H9 (cell line): Measurements from ENCODE around the gene VILL. TPM values are rescaled to one million over a fixed set of nuclear protein-coding genes. Genes with fewer than 3 reads are reported as not detected.

Experiments
- DNase-seq: peaks from one replicate; pipeline ENCODE4 v3.0.0-alpha.2; 2017
- H2AFZ ChIP-seq: one replicate; pipeline ENCODE4 v1.6.1; 2013; ENCODE audit warnings: mild to moderate bottlenecking, low read length, control low read depth, moderate library complexity
- H2AK5ac ChIP-seq: 2 replicates; pipeline ENCODE4 v1.6.1; 2013; ENCODE audit warnings: low read length, control low read depth, mixed read lengths; ENCODE audit not compliant: insufficient read length
- H2BK120ac ChIP-seq: one replicate; pipeline ENCODE4 v1.6.1; 2013; ENCODE audit warnings: low read depth, mild to moderate bottlenecking, low read length, control low read depth, inconsistent platforms; ENCODE audit not compliant: poor library complexity, severe bottlenecking
- H2BK12ac ChIP-seq: 2 replicates; pipeline ENCODE4 v1.6.1; 2013; ENCODE audit warnings: low read length, control low read depth, mixed read lengths, low read depth; ENCODE audit not compliant: insufficient read length
- H2BK15ac ChIP-seq: 2 replicates; pipeline ENCODE4 v1.6.1; 2013; ENCODE audit warnings: low read depth, low read length, control low read depth
- H2BK20ac ChIP-seq: one replicate; pipeline ENCODE4 v1.6.1; 2013; ENCODE audit warnings: low read depth, mild to moderate bottlenecking, low read length, control low read depth, inconsistent platforms; ENCODE audit not compliant: poor library complexity, severe bottlenecking
- H2BK5ac ChIP-seq: 2 replicates; pipeline ENCODE4 v1.6.1; 2013; ENCODE audit warnings: low read length, control low read depth, mixed read lengths; ENCODE audit not compliant: insufficient read length
- H3K14ac ChIP-seq: 2 replicates; pipeline ENCODE4 v1.6.1; 2013; ENCODE audit warnings: low read length, control low read depth; ENCODE audit not compliant: insufficient read depth
- H3K18ac ChIP-seq: 2 replicates; pipeline ENCODE4 v1.6.1; 2013; ENCODE audit warnings: low read depth, mild to moderate bottlenecking, mixed read lengths, low read length, control low read depth; ENCODE audit not compliant: insufficient read length
- H3K23ac ChIP-seq: 2 replicates; pipeline ENCODE4 v1.6.1; 2013; ENCODE audit warnings: low read length, control low read depth, mixed read lengths, low read depth; ENCODE audit not compliant: insufficient read length
- H3K23me2 ChIP-seq: 2 replicates; pipeline ENCODE4 v1.6.1; 2013; ENCODE audit warnings: low read depth, mild to moderate bottlenecking, mixed read lengths, low read length, control low read depth; ENCODE audit not compliant: insufficient read length, poor library complexity, severe bottlenecking
- H3K27ac ChIP-seq: 2 replicates; pipeline ENCODE4 v1.5.1; 2013; ENCODE audit warnings: low read length, control low read depth, mixed read lengths, low read depth; ENCODE audit not compliant: insufficient read length
- H3K27me3 ChIP-seq: 2 replicates; pipeline ENCODE4 v1.6.1; 2013; ENCODE audit warnings: low read length, control low read depth, inconsistent platforms; ENCODE audit not compliant: insufficient read depth
- H3K4ac ChIP-seq: 2 replicates; pipeline ENCODE4 v1.6.1; 2013; ENCODE audit warnings: low read depth, mild to moderate bottlenecking, control low read depth, inconsistent platforms, low read length, moderate library complexity
- H3K4me1 ChIP-seq: 2 replicates; pipeline ENCODE4 v1.6.1; 2013; ENCODE audit warnings: low read length, control low read depth, inconsistent platforms; ENCODE audit not compliant: insufficient read depth
- H3K4me2 ChIP-seq: 2 replicates; pipeline ENCODE4 v1.6.1; 2013; ENCODE audit warnings: low read length, control low read depth, mixed read lengths; ENCODE audit not compliant: insufficient read length, insufficient read depth
- H3K56ac ChIP-seq: 2 replicates; pipeline ENCODE4 v1.6.1; 2013; ENCODE audit warnings: low read depth, mild to moderate bottlenecking, mixed read lengths, low read length, control low read depth; ENCODE audit not compliant: insufficient read length
- H3K79me1 ChIP-seq: 2 replicates; pipeline ENCODE4 v1.6.1; 2013; ENCODE audit warnings: low read depth, mild to moderate bottlenecking, moderate library complexity, low read length, control low read depth, inconsistent platforms; ENCODE audit not compliant: insufficient read depth, poor library complexity, severe bottlenecking
- H3K79me2 ChIP-seq: 2 replicates; pipeline ENCODE4 v1.6.1; 2013; ENCODE audit warnings: low read length, control low read depth, inconsistent platforms; ENCODE audit not compliant: insufficient read depth
- H3K9ac ChIP-seq: 2 replicates; pipeline ENCODE4 v1.6.1; 2013; ENCODE audit warnings: low read length, control low read depth, mixed read lengths; ENCODE audit not compliant: insufficient read length; ENCODE audit errors: extremely low read depth
- H3K9me3 ChIP-seq: one replicate; pipeline ENCODE4 v1.6.1; 2013; ENCODE audit warnings: low read depth, low read length, inconsistent platforms; ENCODE audit not compliant: control insufficient read depth
- H3T11ph ChIP-seq: one replicate; pipeline ENCODE4 v1.6.1; 2013; ENCODE audit warnings: mild to moderate bottlenecking, low read length, control low read depth, inconsistent platforms
- H4K20me1 ChIP-seq: one replicate; pipeline ENCODE4 v1.6.1; 2013; ENCODE audit not compliant: control insufficient read depth, insufficient read length, insufficient read depth
- H4K5ac ChIP-seq: 2 replicates; pipeline ENCODE4 v1.6.1; 2013; ENCODE audit warnings: low read depth, mild to moderate bottlenecking, mixed read lengths, low read length, control low read depth; ENCODE audit not compliant: insufficient read length
- H4K8ac ChIP-seq: replicated peaks from 2 replicates; pipeline ENCODE4 v1.6.1; 2013; ENCODE audit warnings: low read length, control low read depth, mixed read lengths, low read depth; ENCODE audit not compliant: insufficient read length
- H4K91ac ChIP-seq: 2 replicates; pipeline ENCODE4 v1.6.1; 2013; ENCODE audit warnings: low read depth, mild to moderate bottlenecking, moderate library complexity, mixed read lengths, low read length, control low read depth; ENCODE audit not compliant: insufficient read length
- H3K27ac Mint-ChIP-seq, 3 experiments: 2 replicates in 2 of 3; 3 replicates in 1 of 3; pipeline ENCODE4 v1.8.0; 2020 to 2021; ENCODE audit warnings: mixed read lengths in 3 of 3, mild to moderate bottlenecking in 1 of 3, moderate library complexity in 1 of 3
- H3K27me3 Mint-ChIP-seq: 2 replicates; pipeline ENCODE4 v1.8.0; 2021; ENCODE audit warnings: low read depth, mild to moderate bottlenecking, moderate library complexity, mixed read lengths
- H3K36me3 Mint-ChIP-seq, 3 experiments: 2 replicates in 2 of 3; 3 replicates in 1 of 3; pipeline ENCODE4 v1.8.0; 2020 to 2021; ENCODE audit warnings: low read depth in 3 of 3, mixed read lengths in 3 of 3; ENCODE audit not compliant: insufficient read depth in 1 of 3
- H3K4me1 Mint-ChIP-seq, 2 experiments: 2 replicates each; pipeline ENCODE4 v1.8.0; 2020; ENCODE audit warnings: mixed read lengths in 2 of 2
- H3K4me3 Mint-ChIP-seq, 2 experiments: 2 replicates in 1 of 2; 3 replicates in 1 of 2; pipeline ENCODE4 v1.8.0; 2020 to 2021; ENCODE audit warnings: mild to moderate bottlenecking in 2 of 2, mixed read lengths in 2 of 2, moderate library complexity in 1 of 2
- H3K9me3 Mint-ChIP-seq, 2 experiments: 2 replicates in 1 of 2; 3 replicates in 1 of 2; pipeline ENCODE4 v1.8.0; 2020; ENCODE audit warnings: mild to moderate bottlenecking in 2 of 2, mixed read lengths in 2 of 2, moderate library complexity in 1 of 2
- CTCF ChIP-seq: fragments of 200-600 bp; sonication (generic); conservative IDR thresholded peaks from 3 replicates; pipeline ENCODE4 v1.8.0; 2021; ENCODE audit warnings: antibody characterized with exemption, mild to moderate bottlenecking
- WGBS: extraction: QIAGEN DNeasy Blood & Tissue Kit; methylation state at CpG from one replicate; pipeline ENCODE4 v1.1.7; 2013; ENCODE audit warnings: missing lambda C conversion rate, low lambda C conversion rate, mixed read lengths; ENCODE audit not compliant: insufficient read length; ENCODE audit errors: extremely low coverage; 5-methylcytosine and 5-hydroxymethylcytosine counted together
- total RNA-seq: library from RNA; stranded (reverse); gene quantifications from 2 replicates; pipeline ENCODE4 v1.2.1, GENCODE V29; 2021

Gene VILL
- total RNA-seq, 1 experiment from 2014 or later = 3.2 TPM

- H3K27me3 ChIP-seq = no peaks in the 10 kb centered on the region
Measured at GRCh38 chr3:38004415-38005075, 14.0 kb downstream of the VILL start.

More at GRCh38 chr3:38004415-38005075, 14.0 kb downstream of the VILL start:
- Histone ChIP-seq H3K4me1 (no peaks in the 10 kb centered on the region), H2BK5ac (no peak overlapping the region), H4K5ac (no peak overlapping the region), H4K91ac (no peak overlapping the region), H2AFZ (no peak overlapping the region), H3K18ac (no peak overlapping the region), H4K20me1 (no peaks in the 10 kb centered on the region), H2BK20ac (no peak overlapping the region), H3K4me2 (no peak overlapping the region), H3K9ac (no peak overlapping the region), H3K79me2 (no peaks in the 10 kb centered on the region), H3K14ac (no peak overlapping the region), H3T11ph (no peak overlapping the region), H3K9me3 (no peaks in the 10 kb centered on the region), H3K23me2 (no peaks in the 10 kb centered on the region), H3K79me1 (no peaks in the 10 kb centered on the region), H4K8ac (no peak overlapping the region), H2BK15ac (no peak overlapping the region), H2BK12ac (no peak overlapping the region), H3K56ac (no peak overlapping the region), H3K23ac (no peak overlapping the region), H2AK5ac (no peak overlapping the region), H2BK120ac (no peak overlapping the region), H3K27ac (no peak overlapping the region), H3K4ac (no peak overlapping the region)
- H3K27me3 Mint-ChIP-seq = no peaks in the 10 kb centered on the region; the same call in 1 of the 2 replicates
- peak; percentile 60 for DNase-seq
- no peak overlapping the region; a peak in 1 of 5 replicates for H3K4me3 Mint-ChIP-seq
- no CpG with 5 or more reads among the region's 14 CpGs for WGBS
- H3K9me3 Mint-ChIP-seq = no peaks in the 10 kb centered on the region; a peak in 1 of 5 replicates
- H3K36me3 Mint-ChIP-seq = peaks cover 0 to 18% (median 14%) of the 10 kb centered on the region in 3 experiments; a peak in 6 of 7 replicates
- H3K4me1 Mint-ChIP-seq = peaks cover 7 to 9% of the 10 kb centered on the region in 2 experiments
- peak overlapping the region in 2 of 3 experiments; percentile 32 to 83; a peak in 2 of 7 replicates for H3K27ac Mint-ChIP-seq
- peak; percentile 70 for TF ChIP-seq CTCF
